Measurements from ENCODE around the gene CCL27. TPM values are rescaled to one million over a fixed set of nuclear protein-coding genes. Genes with fewer than 3 reads are reported as not detected.
A peak's percentile ranks its signal among the peaks of the same experiment; 100 is the strongest.

CCL27 gene
- total RNA-seq (not detected), polyA plus RNA-seq (not detected)

- intact Hi-C loops (cut with DNase I), result no loop called here
- Histone ChIP-seq H3K9me3 (no peaks in the 10 kb centered on the region), H3K27me3 (no peaks in the 10 kb centered on the region), H3K4me1 (no peaks in the 10 kb centered on the region), H3K4me3 (no peak within 1 kb of the TSS), H3K27ac (no peak within 1 kb of the TSS), H3K36me3 (no peaks in the 10 kb centered on the region)
- DNase-seq, result no peak
- WGBS, 2 donors, result 87 to 98% methylated on average over 4 of the region's 4 CpGs
- ATAC-seq, result no peak
- no peak for FAIRE-seq
- no peak for TF ChIP-seq CTCF (IDR thresholded peaks at IDR 0.05)
These were observed at the start of gene CCL27 for GRCh38 chr9:34662526-34663302. Gene CCL27, minus strand, starts transcription at chr9:34662657. Its CDS starts 24 bp downstream, at chr9:34662633.

- no peaks in the 10 kb centered on the region for H3K4me1 ChIP-seq
- no peaks in the 10 kb centered on the region for H3K9me3 ChIP-seq
- intact Hi-C loops (cut with DNase I), result no loop called here
- no peaks in the 10 kb centered on the region for H3K27me3 ChIP-seq
- ATAC-seq (no peak), FAIRE-seq (no peak), DNase-seq (no peak)
- H3K36me3 ChIP-seq, result no peaks in the 10 kb centered on the region
- 39 to 50% methylated on average over 1 of the region's 1 CpG for WGBS, 2 donors
- no peak overlapping the region for H3K27ac ChIP-seq
- no peak overlapping the region for H3K4me3 ChIP-seq
- TF ChIP-seq CTCF (IDR thresholded peaks at IDR 0.05), result no peak
These were observed 49.7 kb upstream of the CCL27 start for GRCh38 chr9:34712140-34712539.

GRCh38 chr9:34710023-34710422 is 47.6 kb upstream of the CCL27 start, which contains the start of gene CCL21:
Gene CCL21, minus strand, starts transcription at chr9:34710136. Its CDS starts 70 bp downstream, at chr9:34710066.
- no peaks in the 10 kb centered on the region for H3K36me3 ChIP-seq
- 69 to 73% methylated on average over 2 of the region's 2 CpGs for WGBS, 2 donors
- no peaks in the 10 kb centered on the region for H3K9me3 ChIP-seq
- no peaks in the 10 kb centered on the region for H3K27me3 ChIP-seq
- peak in 3 of 4 donors; percentile 44 to 68 (median 63) for ATAC-seq
- FAIRE-seq, result no peak
- DNase-seq, result peak in 2 of 6 donors; percentile 13 to 35
- no peak within 1 kb of the TSS for H3K4me3 ChIP-seq
- no peaks in the 10 kb centered on the region for H3K4me1 ChIP-seq
- no peak within 1 kb of the TSS for H3K27ac ChIP-seq
- intact Hi-C loops (cut with DNase I), result no loop called here
- no peak for TF ChIP-seq CTCF (IDR thresholded peaks at IDR 0.05)

GRCh38 chr9:34709196-34709978 is 46.9 kb upstream of the CCL27 start:
- Histone ChIP-seq H3K4me3 (no peak overlapping the region), H3K27ac (no peak overlapping the region), H3K36me3 (no peaks in the 10 kb centered on the region), H3K27me3 (no peaks in the 10 kb centered on the region), H3K4me1 (no peaks in the 10 kb centered on the region), H3K9me3 (no peaks in the 10 kb centered on the region)
- DNase-seq (no peak), FAIRE-seq (no peak), ATAC-seq (no peak)
- TF ChIP-seq CTCF (IDR thresholded peaks at IDR 0.05), result no peak
- 92% methylated on average over 9 of the region's 9 CpGs for WGBS, 2 donors
- intact Hi-C loops (cut with DNase I), result no loop called here
